Neural progenitor cell (in vitro differentiated cells): ENCODE results near the gene CCDC80.

Experiments used
- CTCF ChIP-seq: fragments of 200-600 bp; sonication (generic); IDR thresholded peaks from 2 replicates; pipeline ENCODE4 v1.5.1; 2017; ENCODE audit warnings: antibody characterized with exemption, mild to moderate bottlenecking
- EZH2 ChIP-seq: fragments of 200-600 bp; sonication (generic); IDR thresholded peaks from 2 replicates; pipeline ENCODE4 v1.6.1; 2017; ENCODE audit warnings: antibody characterized with exemption, mild to moderate bottlenecking, moderate library complexity
- EZH2phosphoT487 ChIP-seq: fragments of 200-600 bp; sonication (generic); IDR thresholded peaks from 2 replicates; pipeline ENCODE4 v1.6.1; 2017; ENCODE audit warnings: antibody characterized with exemption

- no peak for TF ChIP-seq EZH2
- TF ChIP-seq CTCF: no peak
- TF ChIP-seq EZH2phosphoT487: no peak
These were observed 53.6 kb downstream of the CCDC80 start for GRCh38 chr3:112587336-112587735.
